Sigmoid colon (tissue), 4 donors: ENCODE measurements around the gene OR8U1.

Experiments used
- EP300 ChIP-seq, 4 donors: sonication (generic); formaldehyde crosslinking; IDR thresholded peaks; one replicate each; pipeline ENCODE4 v1.6.1; 2017; ENCODE audit warnings: antibody characterized with exemption in 4 of 4
- POLR2A ChIP-seq, 2 donors: fragments of 450-650 bp; IDR thresholded peaks; one replicate each; pipeline ENCODE4 v1.6.1; 2016; ENCODE audit warnings: antibody characterized with exemption in 2 of 2, mild to moderate bottlenecking in 2 of 2, moderate library complexity in 2 of 2
- POLR2AphosphoS5 ChIP-seq, 4 donors: sonication (generic); formaldehyde crosslinking; IDR thresholded peaks; one replicate each; pipeline ENCODE4 v1.6.1; 2017; ENCODE audit warnings: antibody characterized with exemption in 4 of 4
- TF ChIP-seq, protein P1 (sequence below), 4 experiments: fragments of 450-650 bp in 3 of 4; fragments of 200-600 bp in 1 of 4; IDR thresholded peaks; one replicate each; pipeline ENCODE4 v1.5.1; 2016 to 2019; ENCODE audit warnings: antibody characterized with exemption in 4 of 4, mild to moderate bottlenecking in 3 of 4, moderate library complexity in 2 of 4

DNA sequence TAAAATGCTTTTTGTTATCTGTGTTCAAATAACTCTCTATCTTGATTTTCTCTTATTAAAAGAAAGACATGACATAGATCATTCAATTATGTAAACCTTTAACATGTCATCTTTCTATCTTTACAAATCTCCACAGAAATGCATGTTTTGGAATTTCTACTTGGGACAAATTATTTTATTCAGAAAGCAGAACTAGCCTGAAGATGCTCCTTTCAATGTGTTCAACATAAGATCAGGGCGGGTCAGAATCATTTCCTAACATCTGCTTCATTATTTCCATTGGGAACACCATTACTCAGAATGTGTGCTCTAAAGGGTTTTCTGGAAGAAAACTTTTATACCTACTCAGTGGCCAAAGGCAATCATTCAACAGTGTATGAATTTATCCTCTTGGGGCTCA, 37.0 kb downstream of the OR8U1 start, which contains the start of gene OR5AL1:
- TF ChIP-seq, protein P1, sequence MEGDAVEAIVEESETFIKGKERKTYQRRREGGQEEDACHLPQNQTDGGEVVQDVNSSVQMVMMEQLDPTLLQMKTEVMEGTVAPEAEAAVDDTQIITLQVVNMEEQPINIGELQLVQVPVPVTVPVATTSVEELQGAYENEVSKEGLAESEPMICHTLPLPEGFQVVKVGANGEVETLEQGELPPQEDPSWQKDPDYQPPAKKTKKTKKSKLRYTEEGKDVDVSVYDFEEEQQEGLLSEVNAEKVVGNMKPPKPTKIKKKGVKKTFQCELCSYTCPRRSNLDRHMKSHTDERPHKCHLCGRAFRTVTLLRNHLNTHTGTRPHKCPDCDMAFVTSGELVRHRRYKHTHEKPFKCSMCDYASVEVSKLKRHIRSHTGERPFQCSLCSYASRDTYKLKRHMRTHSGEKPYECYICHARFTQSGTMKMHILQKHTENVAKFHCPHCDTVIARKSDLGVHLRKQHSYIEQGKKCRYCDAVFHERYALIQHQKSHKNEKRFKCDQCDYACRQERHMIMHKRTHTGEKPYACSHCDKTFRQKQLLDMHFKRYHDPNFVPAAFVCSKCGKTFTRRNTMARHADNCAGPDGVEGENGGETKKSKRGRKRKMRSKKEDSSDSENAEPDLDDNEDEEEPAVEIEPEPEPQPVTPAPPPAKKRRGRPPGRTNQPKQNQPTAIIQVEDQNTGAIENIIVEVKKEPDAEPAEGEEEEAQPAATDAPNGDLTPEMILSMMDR (IDR thresholded peaks at IDR 0.05), result no peak
- TF ChIP-seq POLR2A (IDR thresholded peaks at IDR 0.05) (no peak), EP300 (IDR thresholded peaks at IDR 0.05) (no peak), POLR2AphosphoS5 (IDR thresholded peaks at IDR 0.05) (no peak)
